A549 (cell line): ENCODE results near the gene GMNC. TPM values are rescaled to one million over a fixed set of nuclear protein-coding genes. Genes with fewer than 3 reads are reported as not detected.
A peak's percentile ranks its signal among the peaks of the same experiment; 100 is the strongest.

Experiments
- ATAC-seq, 2 experiments: fragments of 200-7000 bp in 1 of 2; fragments of >200 bp in 1 of 2; cut with Nextera tagmentation in 1 of 2; cut with Tn5 transposase in 1 of 2; 3 replicates each; pipeline versions ENCODE4 v1.8.0 to v1.9.1; 2018 to 2020; ENCODE audit warnings: mild to moderate bottlenecking in 1 of 2, moderate library complexity in 1 of 2
- CTCF ChIA-PET: fragments of 300-600 bp; sonication (Branson Sonifier 250); formaldehyde crosslinking; extraction: SDS; loops from one replicate; lab custom pipeline; 2021; ENCODE audit warnings: antibody characterized with exemption, inconsistent platforms; lab: Yijun Ruan, JAX
- POLR2A ChIA-PET: fragments of 350-600 bp; formaldehyde crosslinking; extraction: SDS; loops from one replicate; lab custom pipeline; 2021; ENCODE audit warnings: antibody characterized with exemption, inconsistent platforms; lab: Yijun Ruan, JAX
- DNase-seq, 2 experiments: peaks; one replicate each; pipeline versions ENCODE4 v3.0.0 to v3.0.0-alpha.2; 2011 to 2016; ENCODE audit warnings: low read depth in 1 of 2, low spot score in 1 of 2
- FAIRE-seq: peaks from 2 replicates; lab custom pipeline; 2011; peaks lifted over from hg19 to GRCh38; lab: Jason Lieb, UNC
- H3K27ac ChIP-seq, 2 experiments: fragments of >200 bp; sonication (Bioruptor Twin); formaldehyde crosslinking; 3 replicates each; pipeline ENCODE4 v1.5.1; 2016 to 2017
- H3K4me1 ChIP-seq: fragments of >200 bp; sonication (Bioruptor Twin); formaldehyde crosslinking; 3 replicates; pipeline ENCODE4 v1.6.1; 2016
- H3K4me2 ChIP-seq: fragments of >200 bp; sonication (Bioruptor Twin); formaldehyde crosslinking; 3 replicates; pipeline ENCODE4 v1.6.1; 2016
- H3K4me3 ChIP-seq: fragments of >200 bp; sonication (Bioruptor Twin); formaldehyde crosslinking; 3 replicates; pipeline ENCODE4 v1.5.1; 2016
- H3K9me3 ChIP-seq: fragments of >200 bp; sonication (Bioruptor Twin); formaldehyde crosslinking; 3 replicates; pipeline ENCODE4 v1.6.1; 2016
- CBX8 ChIP-seq: fragments of 200-600 bp; sonication (generic); IDR thresholded peaks from 2 replicates; pipeline ENCODE4 v1.6.1; 2016
- CHD2 ChIP-seq: fragments of 150-350 bp; IDR thresholded peaks from 2 replicates; pipeline ENCODE4 v1.6.1; 2014; ENCODE audit warnings: low read length; ENCODE audit not compliant: partially characterized antibody
- CHD4 ChIP-seq: fragments of 200-600 bp; sonication (generic); IDR thresholded peaks from 2 replicates; pipeline ENCODE4 v1.6.1; 2016; ENCODE audit warnings: antibody characterized with exemption, mild to moderate bottlenecking, borderline replicate concordance
- CTCF ChIP-seq: fragments of >200 bp; sonication (Bioruptor Twin); formaldehyde crosslinking; IDR thresholded peaks from 3 replicates; pipeline ENCODE4 v1.5.1; 2016
- EP300 ChIP-seq, 2 experiments: fragments of >200 bp; sonication (Bioruptor Twin); formaldehyde crosslinking; IDR thresholded peaks; 2 replicates in 1 of 2; 3 replicates in 1 of 2; pipeline ENCODE4 v1.6.1; 2016 to 2017
- ESRRA ChIP-seq: fragments of 150-350 bp; IDR thresholded peaks from 2 replicates; pipeline ENCODE4 v1.6.1; 2014; ENCODE audit warnings: mild to moderate bottlenecking, low read length, borderline replicate concordance
- FOSL2 ChIP-seq, 2 experiments: fragments of 450-650 bp in 1 of 2; fragments of >200 bp in 1 of 2; sonication (Bioruptor Twin) in 1 of 2; formaldehyde crosslinking; IDR thresholded peaks; 2 replicates each; pipeline versions ENCODE4 v1.5.0 to v1.6.1; 2016 to 2020; ENCODE audit warnings: mild to moderate bottlenecking in 1 of 2, moderate library complexity in 1 of 2
- HMGXB4 ChIP-seq: fragments of 250-450 bp; sonication (Bioruptor Pico); IDR thresholded peaks from 2 replicates; pipeline ENCODE4 v1.5.0; 2021; ENCODE audit warnings: mild to moderate bottlenecking, moderate library complexity, borderline replicate concordance
- KDM1A ChIP-seq: fragments of 200-600 bp; sonication (generic); IDR thresholded peaks from 2 replicates; pipeline ENCODE4 v1.6.1; 2016; ENCODE audit warnings: low read depth, mild to moderate bottlenecking
- KDM5A ChIP-seq: fragments of 200-600 bp; sonication (generic); IDR thresholded peaks from 2 replicates; pipeline ENCODE4 v1.6.1; 2016; ENCODE audit warnings: antibody characterized with exemption, mild to moderate bottlenecking
- MAZ ChIP-seq: fragments of 150-350 bp; IDR thresholded peaks from 2 replicates; pipeline ENCODE4 v1.6.1; 2014; ENCODE audit warnings: antibody characterized with exemption, low read depth, low read length, borderline replicate concordance
- NFE2L2 ChIP-seq: fragments of 150-350 bp; conservative IDR thresholded peaks from 2 replicates; pipeline ENCODE4 v1.6.1; 2014; ENCODE audit warnings: low read length
- NPAS2 ChIP-seq: fragments of 250-450 bp; sonication (Bioruptor Pico); IDR thresholded peaks from 2 replicates; pipeline ENCODE4 v1.8.0; 2022; ENCODE audit warnings: mild to moderate bottlenecking, moderate library complexity, borderline replicate concordance
- NR3C1 ChIP-seq: fragments of >200 bp; sonication (Bioruptor Twin); formaldehyde crosslinking; IDR thresholded peaks from 3 replicates; pipeline ENCODE4 v1.6.1; 2017
- PBX3 ChIP-seq: IDR thresholded peaks from 2 replicates; pipeline ENCODE4 v1.6.1; 2012
- RARB ChIP-seq: fragments of 250-450 bp; sonication (Bioruptor Pico); IDR thresholded peaks from 2 replicates; pipeline ENCODE4 v1.8.0; 2021; ENCODE audit warnings: mild to moderate bottlenecking, moderate library complexity
- REST ChIP-seq: fragments of 200-600 bp; sonication (generic); IDR thresholded peaks from 2 replicates; pipeline ENCODE4 v1.6.1; 2016; ENCODE audit warnings: antibody characterized with exemption, mild to moderate bottlenecking, moderate library complexity
- RFX5 ChIP-seq: fragments of 450-650 bp; IDR thresholded peaks from 2 replicates; pipeline ENCODE4 v1.7.1; 2014; ENCODE audit warnings: antibody characterized with exemption, mild to moderate bottlenecking, moderate library complexity
- SMC3 ChIP-seq: fragments of >200 bp; sonication (Bioruptor Twin); formaldehyde crosslinking; IDR thresholded peaks from 3 replicates; pipeline ENCODE4 v1.6.1; 2018; ENCODE audit warnings: inconsistent platforms
- ZSCAN20 ChIP-seq: fragments of 250-450 bp; sonication (Bioruptor Pico); IDR thresholded peaks from 2 replicates; pipeline ENCODE4 v1.8.0; 2022; ENCODE audit warnings: mild to moderate bottlenecking, moderate library complexity
- WGBS: methylation state at CpG from one replicate; pipeline ENCODE4 v1.1.6; 2017; ENCODE audit errors: missing lambda C conversion rate; 5-methylcytosine and 5-hydroxymethylcytosine counted together
- polyA plus RNA-seq, 4 experiments: library from polyadenylated mRNA; depleted of rRNA in 3 of 4; stranded (reverse); fragments of >200 nt; fragmentation: RNase III in 1 of 4; extraction: RNeasy Plus Mini Kit Qiagen cat#74134 plus additional on column Dnase treatment in 1 of 4; gene quantifications; 2 replicates in 3 of 4; 3 replicates in 1 of 4; pipeline ENCODE4 v1.2.3, GENCODE V29; 2011 to 2017
- TF ChIP-seq, protein P1 (sequence below): fragments of 150-350 bp; IDR thresholded peaks from 2 replicates; pipeline ENCODE4 v1.6.1; 2014; ENCODE audit warnings: low read depth, mild to moderate bottlenecking, low read length
- TF ChIP-seq, protein P2 (sequence below): fragments of 450-650 bp; IDR thresholded peaks from 2 replicates; pipeline ENCODE4 v1.6.1; 2014; ENCODE audit warnings: antibody characterized with exemption

Gene GMNC
- polyA plus RNA-seq, 2 of the 4 experiments (the other 2 are of a cell fraction) = not detected

- Histone ChIP-seq H3K4me3 (no peak overlapping the region), H3K4me1 (peaks cover 5% of the 10 kb centered on the region; the same call in 2 of the 3 replicates), H3K4me2 (no peak overlapping the region), H3K27ac (no peak overlapping the region), H3K9me3 (no peaks in the 10 kb centered on the region)
- no peak for FAIRE-seq
- ATAC-seq = no peak
- ChIA-PET CTCF (no interaction called here), POLR2A (no interaction called here)
- DNase-seq = no peak
- no peak for TF ChIP-seq CHD2
- no peak for TF ChIP-seq REST
- WGBS = 83% methylated on average over 7 of the region's 7 CpGs
Observed at GRCh38 chr3:190860521-190860920, 2.0 kb downstream of the GMNC start.

- 6% methylated on average over 3 of the region's 3 CpGs for WGBS
- ATAC-seq (peak in 1 of 2 experiments; percentile 56; a peak in 2 of 6 replicates), FAIRE-seq (no peak), DNase-seq (no peak)
- H3K27ac ChIP-seq = no peak overlapping the region
- CTCF ChIA-PET = no interaction called here
- no peaks in the 10 kb centered on the region for H3K4me1 ChIP-seq
- H3K4me2 ChIP-seq = no peak overlapping the region
- TF ChIP-seq MAZ (no peak), NR3C1 (no peak), KDM5A (no peak), NPAS2 (no peak), ZSCAN20 (no peak), RARB (CRISPR knock-in tag) (no peak), ESRRA (no peak), CHD4 (no peak), FOSL2 (IDR thresholded peaks at IDR 0.05) (no peak), FOSL2 (CRISPR knock-in tag; IDR thresholded peaks at IDR 0.05) (no peak), EP300 (IDR thresholded peaks at IDR 0.05) (no peak), CBX8 (no peak), RFX5 (no peak), PBX3 (no peak)
- TF ChIP-seq, protein P1, sequence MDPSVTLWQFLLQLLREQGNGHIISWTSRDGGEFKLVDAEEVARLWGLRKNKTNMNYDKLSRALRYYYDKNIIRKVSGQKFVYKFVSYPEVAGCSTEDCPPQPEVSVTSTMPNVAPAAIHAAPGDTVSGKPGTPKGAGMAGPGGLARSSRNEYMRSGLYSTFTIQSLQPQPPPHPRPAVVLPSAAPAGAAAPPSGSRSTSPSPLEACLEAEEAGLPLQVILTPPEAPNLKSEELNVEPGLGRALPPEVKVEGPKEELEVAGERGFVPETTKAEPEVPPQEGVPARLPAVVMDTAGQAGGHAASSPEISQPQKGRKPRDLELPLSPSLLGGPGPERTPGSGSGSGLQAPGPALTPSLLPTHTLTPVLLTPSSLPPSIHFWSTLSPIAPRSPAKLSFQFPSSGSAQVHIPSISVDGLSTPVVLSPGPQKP = no peak
- no peaks in the 10 kb centered on the region for H3K9me3 ChIP-seq
- POLR2A ChIA-PET = no interaction called here
- no peak overlapping the region for H3K4me3 ChIP-seq
Observed at GRCh38 chr3:190855151-190855550, 7.3 kb downstream of the GMNC start.

DNA sequence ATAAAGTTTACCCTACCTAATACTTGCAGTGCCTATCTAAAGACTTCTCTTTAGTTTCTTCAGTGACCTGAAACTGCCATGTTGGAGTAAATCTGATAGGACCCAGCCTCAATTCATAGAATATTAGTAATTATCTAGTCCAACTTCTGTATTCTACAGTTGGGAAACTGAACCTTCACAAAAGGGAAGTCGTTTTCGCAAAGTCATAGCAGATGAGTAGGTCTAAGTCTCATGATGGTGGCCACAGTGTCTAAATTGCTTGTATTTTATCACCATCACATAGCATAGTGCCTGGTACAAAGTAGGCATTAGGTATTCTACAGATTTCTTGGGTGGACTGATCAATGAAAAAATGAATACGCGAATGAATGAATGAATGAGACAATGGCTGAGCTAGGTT is 8.4 kb downstream of the GMNC start:
- ChIA-PET POLR2A (no interaction called here), CTCF (no interaction called here)
- Histone ChIP-seq H3K4me2 (no peak overlapping the region), H3K9me3 (no peaks in the 10 kb centered on the region), H3K27ac (no peak overlapping the region), H3K4me3 (no peak overlapping the region), H3K4me1 (no peaks in the 10 kb centered on the region)
- DNase-seq (no peak), FAIRE-seq (no peak), ATAC-seq (no peak)
- 88% methylated on average over 4 of the region's 4 CpGs for WGBS
- TF ChIP-seq CTCF = no peak
- no peak for TF ChIP-seq HMGXB4 (CRISPR knock-in tag)
- TF ChIP-seq KDM1A = no peak
- TF ChIP-seq, protein P2, sequence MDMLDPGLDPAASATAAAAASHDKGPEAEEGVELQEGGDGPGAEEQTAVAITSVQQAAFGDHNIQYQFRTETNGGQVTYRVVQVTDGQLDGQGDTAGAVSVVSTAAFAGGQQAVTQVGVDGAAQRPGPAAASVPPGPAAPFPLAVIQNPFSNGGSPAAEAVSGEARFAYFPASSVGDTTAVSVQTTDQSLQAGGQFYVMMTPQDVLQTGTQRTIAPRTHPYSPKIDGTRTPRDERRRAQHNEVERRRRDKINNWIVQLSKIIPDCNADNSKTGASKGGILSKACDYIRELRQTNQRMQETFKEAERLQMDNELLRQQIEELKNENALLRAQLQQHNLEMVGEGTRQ = no peak
- no peak for TF ChIP-seq CHD4
- TF ChIP-seq ESRRA = no peak
- TF ChIP-seq NFE2L2 = no peak
- TF ChIP-seq SMC3 = no peak
- TF ChIP-seq CBX8 = no peak
- no peak for TF ChIP-seq RFX5
- TF ChIP-seq, protein P1 = no peak
